Measurements from ENCODE around the gene MMP13. TPM values are rescaled to one million over a fixed set of nuclear protein-coding genes. Genes with fewer than 3 reads are reported as not detected.

Gene MMP13
- polyA plus RNA-seq, 1 donor (not counting 4 experiments of a cell fraction or from before 2014, with no cell fraction given) = 0.05 TPM

DNA sequence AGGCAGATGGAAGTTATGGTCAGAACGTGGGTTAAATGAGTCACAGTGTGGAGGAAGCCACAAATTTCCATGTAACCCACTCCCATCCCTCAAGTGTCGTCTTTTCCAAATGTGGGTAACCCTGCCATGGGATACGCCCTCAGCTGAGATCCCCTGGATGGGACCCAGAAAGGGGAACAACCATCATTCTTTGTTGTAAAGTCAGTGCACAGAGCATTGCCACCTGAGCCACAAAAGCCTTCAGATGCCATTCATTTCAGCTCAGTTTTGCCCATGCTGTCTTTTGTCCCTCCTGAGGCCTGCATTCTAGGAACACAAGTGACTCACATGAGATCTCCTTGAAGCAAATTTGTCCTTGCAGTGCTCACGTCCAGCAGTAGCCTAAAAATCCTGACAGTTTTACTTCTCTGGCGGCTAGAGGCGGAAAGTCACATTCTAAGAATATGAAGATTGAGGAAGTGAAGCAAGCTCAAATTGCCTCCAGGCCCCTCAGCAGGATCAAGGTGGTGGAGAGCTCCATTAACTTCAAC lies 30.6 kb downstream of the MMP13 start:
- H2AFZ ChIP-seq (ENCODE audit: control insufficient read depth, low read length) = no peak overlapping the region
- no peak for TF ChIP-seq EZH2 (IDR thresholded peaks at IDR 0.05; ENCODE audit: low read length)
- TF ChIP-seq, protein P1, sequence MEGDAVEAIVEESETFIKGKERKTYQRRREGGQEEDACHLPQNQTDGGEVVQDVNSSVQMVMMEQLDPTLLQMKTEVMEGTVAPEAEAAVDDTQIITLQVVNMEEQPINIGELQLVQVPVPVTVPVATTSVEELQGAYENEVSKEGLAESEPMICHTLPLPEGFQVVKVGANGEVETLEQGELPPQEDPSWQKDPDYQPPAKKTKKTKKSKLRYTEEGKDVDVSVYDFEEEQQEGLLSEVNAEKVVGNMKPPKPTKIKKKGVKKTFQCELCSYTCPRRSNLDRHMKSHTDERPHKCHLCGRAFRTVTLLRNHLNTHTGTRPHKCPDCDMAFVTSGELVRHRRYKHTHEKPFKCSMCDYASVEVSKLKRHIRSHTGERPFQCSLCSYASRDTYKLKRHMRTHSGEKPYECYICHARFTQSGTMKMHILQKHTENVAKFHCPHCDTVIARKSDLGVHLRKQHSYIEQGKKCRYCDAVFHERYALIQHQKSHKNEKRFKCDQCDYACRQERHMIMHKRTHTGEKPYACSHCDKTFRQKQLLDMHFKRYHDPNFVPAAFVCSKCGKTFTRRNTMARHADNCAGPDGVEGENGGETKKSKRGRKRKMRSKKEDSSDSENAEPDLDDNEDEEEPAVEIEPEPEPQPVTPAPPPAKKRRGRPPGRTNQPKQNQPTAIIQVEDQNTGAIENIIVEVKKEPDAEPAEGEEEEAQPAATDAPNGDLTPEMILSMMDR (optimal IDR thresholded peaks at IDR 0.05 in 1 of 3, IDR thresholded peaks at IDR 0.05 in 1 of 3, conservative IDR thresholded peaks at IDR 0.05 in 1 of 3; ENCODE audit: extremely low read depth in 1 of 3, insufficient read depth in 2 of 3, low read length in 3 of 3) = no peak
- no peak overlapping the region for H3K4me3 ChIP-seq (ENCODE audit: control insufficient read depth in 2 of 3, extremely low read depth in 1 of 3, insufficient read depth in 2 of 3, low read depth in 1 of 3, low read length in 3 of 3)
- no peaks in the 10 kb centered on the region for H3K79me2 ChIP-seq (ENCODE audit: control insufficient read depth, insufficient read depth, low read length)
- H3K4me1 ChIP-seq (ENCODE audit: control insufficient read depth, extremely low read depth, insufficient read depth, low read length) = peaks cover 10% of the 10 kb centered on the region
- H3K9me3 ChIP-seq (ENCODE audit: control insufficient read depth, low read depth, low read length) = no peaks in the 10 kb centered on the region
- peak; percentile 71 for FAIRE-seq
- dilution Hi-C loops (cut with MboI; ENCODE audit: extremely low pct_ligation_motif_present, low sequenced_read_pairs) = no loop called here
- no peak for DNase-seq (ENCODE audit: low read depth, low spot score)
- no peaks in the 10 kb centered on the region for H3K27me3 ChIP-seq (ENCODE audit: control insufficient read depth, extremely low read depth, insufficient read depth, low read length)
- H3K4me2 ChIP-seq (ENCODE audit: control insufficient read depth, extremely low read depth, insufficient read depth, low read depth, low read length) = no peak overlapping the region
- H3K9ac ChIP-seq (ENCODE audit: control insufficient read depth, extremely low read depth, insufficient read depth, low read length) = no peak overlapping the region
- no peak overlapping the region for H3K27ac ChIP-seq (ENCODE audit: control insufficient read depth, insufficient read depth, low read length)
- no peaks in the 10 kb centered on the region for H4K20me1 ChIP-seq (ENCODE audit: control insufficient read depth, extremely low read depth, insufficient read depth, low read length)
- H3K36me3 ChIP-seq (ENCODE audit: control insufficient read depth in 2 of 2, extremely low read depth in 1 of 2, insufficient read depth in 2 of 2, low read length in 2 of 2) = no peaks in the 10 kb centered on the region
- no peaks in the 10 kb centered on the region for H3K9me1 ChIP-seq (ENCODE audit: control insufficient read depth, extremely low read depth, insufficient read depth, low read length)

DNA sequence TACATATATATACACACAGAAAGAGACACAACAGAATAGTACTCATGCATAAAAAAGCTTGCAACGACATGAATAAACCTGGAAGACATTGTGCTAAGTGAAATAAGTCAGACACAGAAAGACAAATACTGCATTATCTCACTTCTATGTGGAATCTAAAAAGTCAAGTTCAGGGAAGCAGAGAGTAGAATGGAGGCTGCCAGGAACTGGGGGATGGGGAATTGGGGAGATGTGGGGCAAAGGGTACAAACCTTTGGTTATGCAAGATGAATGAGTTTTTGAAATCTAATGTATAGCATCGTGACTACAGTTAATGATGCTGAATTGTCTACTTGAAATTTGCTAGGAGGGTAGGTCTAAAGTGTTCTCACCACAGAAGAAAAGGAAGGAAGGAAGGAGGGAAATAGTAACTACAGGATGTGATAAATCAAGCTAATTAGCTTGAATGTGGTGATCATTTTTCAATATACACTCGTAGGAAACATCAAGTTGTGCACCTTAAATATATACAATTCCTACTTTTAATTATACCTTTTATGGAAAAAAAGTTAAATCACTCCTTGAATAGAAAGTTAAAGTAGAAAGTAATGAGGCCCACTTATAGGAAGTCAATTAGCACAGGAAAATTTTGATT lies 33.8 kb downstream of the MMP13 start:
- Histone ChIP-seq H3K4me1 (ENCODE audit: control insufficient read depth, extremely low read depth, insufficient read depth, low read length) (peaks cover 10% of the 10 kb centered on the region), H3K27ac (ENCODE audit: control insufficient read depth, insufficient read depth, low read length) (no peak overlapping the region), H4K20me1 (ENCODE audit: control insufficient read depth, extremely low read depth, insufficient read depth, low read length) (no peaks in the 10 kb centered on the region), H3K36me3 (ENCODE audit: control insufficient read depth in 2 of 2, extremely low read depth in 1 of 2, insufficient read depth in 2 of 2, low read length in 2 of 2) (no peaks in the 10 kb centered on the region), H3K9me1 (ENCODE audit: control insufficient read depth, extremely low read depth, insufficient read depth, low read length) (no peaks in the 10 kb centered on the region), H3K4me3 (ENCODE audit: control insufficient read depth in 2 of 3, extremely low read depth in 1 of 3, insufficient read depth in 2 of 3, low read depth in 1 of 3, low read length in 3 of 3) (no peak overlapping the region), H3K4me2 (ENCODE audit: control insufficient read depth, extremely low read depth, insufficient read depth, low read depth, low read length) (no peak overlapping the region), H3K27me3 (ENCODE audit: control insufficient read depth, extremely low read depth, insufficient read depth, low read length) (no peaks in the 10 kb centered on the region), H3K9ac (ENCODE audit: control insufficient read depth, extremely low read depth, insufficient read depth, low read length) (no peak overlapping the region), H3K9me3 (ENCODE audit: control insufficient read depth, low read depth, low read length) (no peaks in the 10 kb centered on the region), H3K79me2 (ENCODE audit: control insufficient read depth, insufficient read depth, low read length) (no peaks in the 10 kb centered on the region), H2AFZ (ENCODE audit: control insufficient read depth, low read length) (no peak overlapping the region)
- FAIRE-seq (no peak), DNase-seq (ENCODE audit: low read depth, low spot score) (no peak)
- TF ChIP-seq EZH2 (IDR thresholded peaks at IDR 0.05; ENCODE audit: low read length) = no peak
- TF ChIP-seq, protein P1 (optimal IDR thresholded peaks at IDR 0.05 in 1 of 3, IDR thresholded peaks at IDR 0.05 in 1 of 3, conservative IDR thresholded peaks at IDR 0.05 in 1 of 3; ENCODE audit: extremely low read depth in 1 of 3, insufficient read depth in 2 of 3, low read length in 3 of 3) = no peak
- dilution Hi-C loops (cut with MboI; ENCODE audit: extremely low pct_ligation_motif_present, low sequenced_read_pairs) = no loop called here

Measured in keratinocyte (primary cell).